ENCODE data around the gene AMH.

GRCh38 chr19:2269244-2270156 lies 20.4 kb downstream of the AMH start:
- TF ChIP-seq, protein P1, sequence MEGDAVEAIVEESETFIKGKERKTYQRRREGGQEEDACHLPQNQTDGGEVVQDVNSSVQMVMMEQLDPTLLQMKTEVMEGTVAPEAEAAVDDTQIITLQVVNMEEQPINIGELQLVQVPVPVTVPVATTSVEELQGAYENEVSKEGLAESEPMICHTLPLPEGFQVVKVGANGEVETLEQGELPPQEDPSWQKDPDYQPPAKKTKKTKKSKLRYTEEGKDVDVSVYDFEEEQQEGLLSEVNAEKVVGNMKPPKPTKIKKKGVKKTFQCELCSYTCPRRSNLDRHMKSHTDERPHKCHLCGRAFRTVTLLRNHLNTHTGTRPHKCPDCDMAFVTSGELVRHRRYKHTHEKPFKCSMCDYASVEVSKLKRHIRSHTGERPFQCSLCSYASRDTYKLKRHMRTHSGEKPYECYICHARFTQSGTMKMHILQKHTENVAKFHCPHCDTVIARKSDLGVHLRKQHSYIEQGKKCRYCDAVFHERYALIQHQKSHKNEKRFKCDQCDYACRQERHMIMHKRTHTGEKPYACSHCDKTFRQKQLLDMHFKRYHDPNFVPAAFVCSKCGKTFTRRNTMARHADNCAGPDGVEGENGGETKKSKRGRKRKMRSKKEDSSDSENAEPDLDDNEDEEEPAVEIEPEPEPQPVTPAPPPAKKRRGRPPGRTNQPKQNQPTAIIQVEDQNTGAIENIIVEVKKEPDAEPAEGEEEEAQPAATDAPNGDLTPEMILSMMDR (conservative IDR thresholded peaks at IDR 0.05 in 1 of 2, IDR thresholded peaks at IDR 0.05 in 1 of 2; ENCODE audit: low read depth in 1 of 2, low read length in 2 of 2): no peak
- TF ChIP-seq EZH2 (IDR thresholded peaks at IDR 0.05; ENCODE audit: low read length, missing control alignments): no peak

All from fibroblast of lung (primary cell).